ENCODE measurements around the gene INSC. TPM values are rescaled to one million over a fixed set of nuclear protein-coding genes. Genes with fewer than 3 reads are reported as not detected.

INSC gene
- total and polyA plus RNA-seq, 2 of the 4 experiments (the other 2 are of a cell fraction) = 0.53 to 1.4 TPM

- Histone ChIP-seq H2AK9ac (replicated peaks; ENCODE audit: low read depth, low read length, poor library complexity) (no peak overlapping the region), H3K9me1 (ENCODE audit: insufficient read depth, low read length) (peaks cover 14% of the 10 kb centered on the region), H4K8ac (ENCODE audit: low read depth in 2 of 2, low read length in 2 of 2) (no peak overlapping the region), H2AK5ac (ENCODE audit: low read depth, low read length) (no peak overlapping the region), H3K4me1 (ENCODE audit: control insufficient read depth, insufficient read depth, low read length) (peaks cover 29% of the 10 kb centered on the region), H3K36me3 (ENCODE audit: control insufficient read depth, insufficient read depth, low read length) (no peaks in the 10 kb centered on the region), H3K27me3 (ENCODE audit: control insufficient read depth, insufficient read depth, low read length) (no peaks in the 10 kb centered on the region), H4K91ac (ENCODE audit: insufficient read depth, low read depth, low read length) (no peak overlapping the region), H2BK15ac (ENCODE audit: low read depth, low read length) (no peak overlapping the region), H3K4ac (ENCODE audit: low read depth, low read length) (no peak overlapping the region), H4K5ac (ENCODE audit: low read depth, low read length) (no peak overlapping the region), H3K9me3 (ENCODE audit: control insufficient read depth, insufficient read depth, low read length) (no peaks in the 10 kb centered on the region), H2AFZ (replicated peaks; ENCODE audit: low read length, poor library complexity) (no peak overlapping the region), H3K79me1 (ENCODE audit: low read depth in 1 of 2, low read length in 2 of 2) (no peaks in the 10 kb centered on the region), H3K23ac (ENCODE audit: low read depth, low read length) (no peak overlapping the region), H3K9ac (ENCODE audit: low read depth, low read length) (no peak overlapping the region), H3K4me2 (ENCODE audit: low read depth, low read length) (no peak overlapping the region), H2BK5ac (ENCODE audit: low read depth, low read length, poor library complexity, severe bottlenecking) (no peak overlapping the region), H3K27ac (ENCODE audit: insufficient read depth, low read length) (no peak overlapping the region), H3K14ac (replicated peaks; ENCODE audit: low read depth, low read length) (no peak overlapping the region), H4K20me1 (ENCODE audit: insufficient read depth, low read length) (no peaks in the 10 kb centered on the region), H3K4me3 (ENCODE audit: insufficient read depth, low read depth, low read length) (no peak overlapping the region), H2BK20ac (ENCODE audit: low read depth, low read length) (0 out of 2 replicates have a peak overlapping the region, but pooled peaks have one; percentile 41), H2BK120ac (ENCODE audit: low read depth, low read length) (peak overlapping the region; percentile 74), H3K18ac (ENCODE audit: low read depth, low read length) (no peak overlapping the region), H3K56ac (ENCODE audit: extremely low read depth, insufficient read depth, low read length) (no peak overlapping the region)
- in situ Hi-C loops (cut with MboI; ENCODE audit: low sequenced_read_pairs) (no loop called here), intact Hi-C loops (cut with micrococcal nuclease) (no loop called here), dilution Hi-C loops (cut with HindIII; ENCODE audit: low sequenced_read_pairs, unreplicated experiment) (no loop called here)
- ChIA-PET POLR2A (ENCODE audit: unreplicated experiment) (no interaction called here), CTCF (interaction anchor here (1.8 to 2.2 kb wide), 2 partner anchors 55 to 94 kb away, joined by 5 to 16 read pairs; no protein-coding TSS in a partner anchor)
- no TSS peak for BruUV-seq (replicated peaks)
- TF ChIP-seq FOS (IDR thresholded peaks at IDR 0.05; ENCODE audit: low read depth, low read length) (no peak), ELK1 (IDR thresholded peaks at IDR 0.05; ENCODE audit: borderline replicate concordance, low read depth, low read length) (no peak), CTCF (conservative IDR thresholded peaks at IDR 0.05; ENCODE audit: low read depth, low read length) (no peak), MXI1 (IDR thresholded peaks at IDR 0.05; ENCODE audit: borderline replicate concordance, low read depth, low read length) (no peak), BHLHE40 (IDR thresholded peaks at IDR 0.05; ENCODE audit: low read depth, low read length) (no peak), NFE2L2 (IDR thresholded peaks at IDR 0.05; ENCODE audit: low read depth, low read length) (no peak), RAD21 (IDR thresholded peaks at IDR 0.05; ENCODE audit: low read length) (no peak), USF2 (IDR thresholded peaks at IDR 0.05; ENCODE audit: low read depth, low read length) (no peak)
- ATAC-seq (ENCODE audit: low read depth) = no peak
- peak; percentile 40 for DNase-seq
- no CpG with 5 or more reads among the region's 2 CpGs for WGBS, 2 experiments (ENCODE audit: extremely low coverage in 2 of 2, insufficient read length in 1 of 2)
These were observed 10.6 kb upstream of the INSC start for GRCh38 chr11:15104166-15104565.
